ENCODE measurements around the gene UBAP2L. TPM values are rescaled to one million over a fixed set of nuclear protein-coding genes. Genes with fewer than 3 reads are reported as not detected.
A peak's percentile ranks its signal among the peaks of the same experiment; 100 is the strongest.

UBAP2L gene
- total RNA-seq, 1 experiment from 2014 or later, result 265 TPM

- H3T11ph ChIP-seq (ENCODE audit: low read length), result no peak overlapping the region
- TF ChIP-seq CTCF (conservative IDR thresholded peaks at IDR 0.05), result no peak
- Mint-ChIP-seq H3K27me3 (ENCODE audit: low read depth) (peaks cover 4% of the 10 kb centered on the region), H3K4me3 (peak overlapping the region; percentile 100), H3K9me3 (no peaks in the 10 kb centered on the region; a peak in 2 of 5 replicates), H3K27ac (peak overlapping the region; percentile 99 to 100 (median 100)), H3K4me1 (peaks cover 64 to 79% of the 10 kb centered on the region in 2 experiments), H3K36me3 (ENCODE audit: insufficient read depth in 1 of 3, low read depth in 3 of 3) (peaks cover 30 to 46% (median 30%) of the 10 kb centered on the region in 3 experiments)
- H3K4me2 ChIP-seq (ENCODE audit: insufficient read depth, insufficient read length, low read length), result peak overlapping the region; percentile 100
- H3K4me1 ChIP-seq (ENCODE audit: insufficient read depth, low read length), result peaks cover 8% of the 10 kb centered on the region; the same call in 1 of the 2 replicates
- H3K56ac ChIP-seq (ENCODE audit: insufficient read length, low read depth, low read length), result no peak overlapping the region
- peak overlapping the region; percentile 84 for H3K9ac ChIP-seq (ENCODE audit: extremely low read depth, insufficient read length, low read length)
- H4K91ac ChIP-seq (ENCODE audit: insufficient read length, low read depth, low read length), result no peak overlapping the region
- no peak overlapping the region for H2BK20ac ChIP-seq (ENCODE audit: low read depth, low read length, poor library complexity, severe bottlenecking)
- H3K18ac ChIP-seq (ENCODE audit: insufficient read length, low read depth, low read length), result no peak overlapping the region
- no peak overlapping the region; the same call in 1 of the 2 replicates for H3K14ac ChIP-seq (ENCODE audit: insufficient read depth, low read length)
- no peak overlapping the region for H2AFZ ChIP-seq (ENCODE audit: low read length)
- peaks cover 9% of the 10 kb centered on the region for H3K23me2 ChIP-seq (ENCODE audit: insufficient read length, low read depth, low read length, poor library complexity, severe bottlenecking)
- no peak overlapping the region for H3K23ac ChIP-seq (ENCODE audit: insufficient read length, low read depth, low read length)
- no peak overlapping the region for H3K4ac ChIP-seq (ENCODE audit: low read depth, low read length)
- no peak overlapping the region for H4K8ac ChIP-seq (replicated peaks; ENCODE audit: insufficient read length, low read depth, low read length)
- no peak overlapping the region for H3K27ac ChIP-seq (ENCODE audit: insufficient read length, low read depth, low read length)
- no peak overlapping the region for H2AK5ac ChIP-seq (ENCODE audit: insufficient read length, low read length)
- H4K5ac ChIP-seq (ENCODE audit: insufficient read length, low read depth, low read length), result no peak overlapping the region
- H2BK15ac ChIP-seq (ENCODE audit: low read depth, low read length), result no peak overlapping the region
- no peaks in the 10 kb centered on the region; the same call in 1 of the 2 replicates for H3K27me3 ChIP-seq (ENCODE audit: insufficient read depth, low read length)
- peaks cover 7% of the 10 kb centered on the region for H3K79me1 ChIP-seq (ENCODE audit: insufficient read depth, low read depth, low read length, poor library complexity, severe bottlenecking)
- H3K79me2 ChIP-seq (ENCODE audit: insufficient read depth, low read length), result peaks cover 53% of the 10 kb centered on the region
- H3K9me3 ChIP-seq (ENCODE audit: control insufficient read depth, low read depth, low read length), result no peaks in the 10 kb centered on the region
- H2BK120ac ChIP-seq (ENCODE audit: low read depth, low read length, poor library complexity, severe bottlenecking), result no peak overlapping the region
- WGBS (ENCODE audit: extremely low coverage, insufficient read length, low lambda C conversion rate), result no CpG with 5 or more reads among the region's 6 CpGs
- H2BK12ac ChIP-seq (ENCODE audit: insufficient read length, low read depth, low read length), result no peak overlapping the region
- no peak overlapping the region for H2BK5ac ChIP-seq (ENCODE audit: insufficient read length, low read length)
- H4K20me1 ChIP-seq (ENCODE audit: control insufficient read depth, insufficient read depth, insufficient read length), result no peaks in the 10 kb centered on the region
- DNase-seq, result no peak
Observed at GRCh38 chr1:154181944-154182343, 38.8 kb upstream of the UBAP2L start.

Measured in H9 (cell line).